K562 (cell line): ENCODE data around the gene SMARCA4.

ENCODE experiments used
- BCLAF1 ChIP-seq, 2 experiments: fragments of 450-650 bp in 1 of 2; IDR thresholded peaks; 2 replicates each; pipeline ENCODE4 v1.6.1; 2011 to 2017; ENCODE audit warnings: low read depth in 2 of 2, antibody characterized with exemption in 1 of 2, borderline replicate concordance in 1 of 2, low read length in 1 of 2, mild to moderate bottlenecking in 1 of 2, mixed read lengths in 1 of 2; ENCODE audit not compliant: control insufficient read depth in 1 of 2
- CHD1 ChIP-seq: fragments of 200-600 bp; sonication (generic); IDR thresholded peaks from one replicate; pipeline ENCODE4 v1.6.1; 2012; ENCODE audit warnings: mild to moderate bottlenecking, moderate library complexity, low read length, inconsistent platforms
- CTCF ChIP-seq, 3 experiments: IDR thresholded peaks in 2 of 3; conservative IDR thresholded peaks in 1 of 3; 2 replicates each; pipeline ENCODE4 v1.5.1; 2011 to 2012; ENCODE audit warnings: low read length in 3 of 3, mild to moderate bottlenecking in 3 of 3, control low read depth in 2 of 3, improper control_type of control experiment in 1 of 3, inconsistent platforms in 1 of 3, low read depth in 1 of 3, mixed read lengths in 1 of 3, moderate library complexity in 1 of 3; ENCODE audit not compliant: insufficient read depth in 2 of 3
- FOXM1 ChIP-seq, 2 experiments: fragments of 450-650 bp in 1 of 2; sonication (generic) in 1 of 2; formaldehyde crosslinking in 1 of 2; IDR thresholded peaks; 2 replicates each; pipeline versions ENCODE4 v1.6.1 to v1.9.0; 2017 to 2022; ENCODE audit warnings: low read depth in 2 of 2, mild to moderate bottlenecking in 2 of 2, missing genetic modification reagents in 1 of 2, moderate library complexity in 1 of 2
- NFE2 ChIP-seq: IDR thresholded peaks from 2 replicates; pipeline ENCODE4 v1.6.1; 2014; ENCODE audit warnings: antibody characterized with exemption, low read depth
- POLR2A ChIP-seq: fragments of 450-650 bp; conservative IDR thresholded peaks from 2 replicates; pipeline ENCODE4 v1.6.1; 2016
- POLR2AphosphoS2 ChIP-seq: IDR thresholded peaks from 2 replicates; pipeline ENCODE4 v1.6.1; 2012; ENCODE audit warnings: low read length, improper control_type of control experiment
- POLR2AphosphoS5 ChIP-seq: IDR thresholded peaks from 2 replicates; pipeline ENCODE4 v1.6.1; 2011; ENCODE audit warnings: mild to moderate bottlenecking, low read depth, low read length, moderate library complexity; ENCODE audit not compliant: control insufficient read depth, insufficient read depth
- SP1 ChIP-seq: sonication (generic); formaldehyde crosslinking; IDR thresholded peaks from 2 replicates; pipeline ENCODE4 v1.8.1; 2022; ENCODE audit warnings: mild to moderate bottlenecking, missing genetic modification reagents
- TBP ChIP-seq: optimal IDR thresholded peaks from 2 replicates; pipeline ENCODE3; 2011; ENCODE audit warnings: low read depth, low read length, improper control_type of control experiment
- TF ChIP-seq, protein P1 (sequence below): fragments of 450-650 bp; formaldehyde crosslinking; IDR thresholded peaks from 2 replicates; pipeline ENCODE4 v1.4.0; 2022; ENCODE audit warnings: missing genetic modification characterization
- TF ChIP-seq, protein P2 (sequence below), 2 experiments: fragments of 450-650 bp; IDR thresholded peaks; 2 replicates each; pipeline ENCODE4 v1.6.1; 2016

- TF ChIP-seq BCLAF1 (IDR thresholded peaks at IDR 0.05; ENCODE audit: borderline replicate concordance in 1 of 2, control insufficient read depth in 1 of 2, low read depth in 2 of 2, low read length in 1 of 2) (no peak), CTCF (IDR thresholded peaks at IDR 0.05 in 2 of 3, conservative IDR thresholded peaks at IDR 0.05 in 1 of 3; ENCODE audit: insufficient read depth in 2 of 3, low read depth in 1 of 3, low read length in 3 of 3) (no peak), CHD1 (no peak), TBP (no peak), POLR2AphosphoS5 (no peak; the same call in 1 of the 2 replicates), POLR2A (no peak), POLR2AphosphoS2 (no peak), FOXM1 (IDR thresholded peaks at IDR 0.05; ENCODE audit: low read depth) (no peak), FOXM1 (CRISPR knock-in tag; IDR thresholded peaks at IDR 0.05; ENCODE audit: low read depth) (no peak), SP1 (no peak), NFE2 (no peak)
- TF ChIP-seq, protein P1, sequence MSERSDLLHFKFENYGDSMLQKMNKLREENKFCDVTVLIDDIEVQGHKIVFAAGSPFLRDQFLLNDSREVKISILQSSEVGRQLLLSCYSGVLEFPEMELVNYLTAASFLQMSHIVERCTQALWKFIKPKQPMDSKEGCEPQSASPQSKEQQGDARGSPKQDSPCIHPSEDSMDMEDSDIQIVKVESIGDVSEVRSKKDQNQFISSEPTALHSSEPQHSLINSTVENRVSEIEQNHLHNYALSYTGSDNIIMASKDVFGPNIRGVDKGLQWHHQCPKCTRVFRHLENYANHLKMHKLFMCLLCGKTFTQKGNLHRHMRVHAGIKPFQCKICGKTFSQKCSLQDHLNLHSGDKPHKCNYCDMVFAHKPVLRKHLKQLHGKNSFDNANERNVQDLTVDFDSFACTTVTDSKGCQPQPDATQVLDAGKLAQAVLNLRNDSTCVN (CRISPR knock-in tag), result no peak
- TF ChIP-seq, protein P2, sequence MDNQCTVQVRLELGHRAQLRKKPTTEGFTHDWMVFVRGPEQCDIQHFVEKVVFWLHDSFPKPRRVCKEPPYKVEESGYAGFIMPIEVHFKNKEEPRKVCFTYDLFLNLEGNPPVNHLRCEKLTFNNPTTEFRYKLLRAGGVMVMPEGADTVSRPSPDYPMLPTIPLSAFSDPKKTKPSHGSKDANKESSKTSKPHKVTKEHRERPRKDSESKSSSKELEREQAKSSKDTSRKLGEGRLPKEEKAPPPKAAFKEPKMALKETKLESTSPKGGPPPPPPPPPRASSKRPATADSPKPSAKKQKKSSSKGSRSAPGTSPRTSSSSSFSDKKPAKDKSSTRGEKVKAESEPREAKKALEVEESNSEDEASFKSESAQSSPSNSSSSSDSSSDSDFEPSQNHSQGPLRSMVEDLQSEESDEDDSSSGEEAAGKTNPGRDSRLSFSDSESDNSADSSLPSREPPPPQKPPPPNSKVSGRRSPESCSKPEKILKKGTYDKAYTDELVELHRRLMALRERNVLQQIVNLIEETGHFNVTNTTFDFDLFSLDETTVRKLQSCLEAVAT (IDR thresholded peaks at IDR 0.05), result no peak
These were observed 62.2 kb downstream of the SMARCA4 start for GRCh38 chr19:11023016-11023415.
